CD4-positive, alpha-beta T cell (primary cell): ENCODE data around the gene MBNL1. TPM values are rescaled to one million over a fixed set of nuclear protein-coding genes. Genes with fewer than 3 reads are reported as not detected.
A peak's percentile ranks its signal among the peaks of the same experiment; 100 is the strongest.

Experiments used
- ATAC-seq: fragments of 200-7000 bp; cut with Tn5 transposase; one replicate; pipeline ENCODE4 v1.10.0; 2022; ENCODE audit warnings: mild to moderate bottlenecking; ENCODE audit not compliant: poor library complexity
- CTCF ChIA-PET: fragments of 350-600 bp; sonication (Branson Sonifier 250); formaldehyde crosslinking; loops from one replicate; lab custom pipeline; 2021; ENCODE audit warnings: antibody characterized with exemption, inconsistent platforms; lab: Charles Lee
- POLR2A ChIA-PET: fragments of 350-600 bp; sonication (Branson Sonifier 250); formaldehyde crosslinking; loops from one replicate; lab custom pipeline; 2021; ENCODE audit warnings: antibody characterized with exemption, inconsistent platforms; lab: Charles Lee
- DNase-seq, 14 experiments: peaks; one replicate each; pipeline ENCODE4 v3.0.0-alpha.2; 2013 to 2020; ENCODE audit warnings: mixed read lengths in 2 of 14
- H3K27ac ChIP-seq, 2 donors: one replicate each; pipeline versions ENCODE4 v1.5.1 to v1.7.0; 2013; ENCODE audit warnings: low read length in 2 of 2, low read depth in 1 of 2, mild to moderate bottlenecking in 1 of 2
- H3K27me3 ChIP-seq, 2 experiments: 1 replicate in 1 of 2; 2 replicates in 1 of 2; pipeline versions ENCODE4 v1.6.1 to v1.7.0; 2013; ENCODE audit warnings: low read length in 2 of 2, control low read depth in 1 of 2, mild to moderate bottlenecking in 1 of 2, moderate library complexity in 1 of 2; ENCODE audit not compliant: insufficient read depth in 2 of 2, control insufficient read depth in 1 of 2
- H3K36me3 ChIP-seq: one replicate; pipeline ENCODE4 v1.6.1; 2013; ENCODE audit warnings: low read length, control low read depth; ENCODE audit not compliant: insufficient read depth
- H3K4me1 ChIP-seq: one replicate; pipeline ENCODE4 v1.6.1; 2013; ENCODE audit warnings: low read length, control low read depth; ENCODE audit not compliant: insufficient read depth
- H3K4me3 ChIP-seq: one replicate; pipeline ENCODE4 v1.5.1; 2013; ENCODE audit warnings: mild to moderate bottlenecking, low read length, moderate library complexity
- H3K9me3 ChIP-seq, 2 experiments: 1 replicate in 1 of 2; 2 replicates in 1 of 2; pipeline versions ENCODE4 v1.6.1 to v1.7.0; 2013; ENCODE audit warnings: low read length in 2 of 2, mild to moderate bottlenecking in 2 of 2, control low read depth in 1 of 2, moderate library complexity in 1 of 2; ENCODE audit not compliant: control insufficient read depth in 1 of 2, insufficient read depth in 1 of 2
- H3K27ac Mint-ChIP-seq: one replicate; pipeline ENCODE4 v1.8.0; 2020; ENCODE audit warnings: mixed read lengths
- H3K27me3 Mint-ChIP-seq: one replicate; pipeline ENCODE4 v1.8.0; 2021; ENCODE audit warnings: mixed read lengths
- H3K36me3 Mint-ChIP-seq: one replicate; pipeline ENCODE4 v1.8.0; 2021; ENCODE audit warnings: low read depth, mixed read lengths
- H3K4me1 Mint-ChIP-seq: one replicate; pipeline ENCODE4 v1.8.0; 2021; ENCODE audit warnings: low read depth, mixed read lengths
- H3K4me3 Mint-ChIP-seq: one replicate; pipeline ENCODE4 v1.8.0; 2020; ENCODE audit warnings: mild to moderate bottlenecking, mixed read lengths
- H3K9me3 Mint-ChIP-seq: one replicate; pipeline ENCODE4 v1.8.0; 2020; ENCODE audit warnings: mixed read lengths
- intact Hi-C, 2 experiments: fragments of 100-400 bp; cut with DNase I in 1 of 2; cut with micrococcal nuclease in 1 of 2; formaldehyde crosslinking; loops; one replicate each; pipeline versions ENCODE4 v1.15.1 to v1.9.0; 2023 to 2025; cut with DNase I, micrococcal nuclease
- total RNA-seq, 174 experiments: library from RNA in 2 of 174; stranded (reverse) in 2 of 174; gene quantifications; one replicate each; pipeline ENCODE4 v1.2.3 and lab custom pipeline; 2021 to 2026
- TF ChIP-seq, protein P1 (sequence below): fragments of 200-600 bp; IDR thresholded peaks from one replicate; pipeline ENCODE4 v1.8.0; 2022; ENCODE audit warnings: antibody characterized with exemption, mild to moderate bottlenecking

Gene MBNL1
- total RNA-seq, 2 experiments from 2014 or later: 551 to 561 TPM

DNA sequence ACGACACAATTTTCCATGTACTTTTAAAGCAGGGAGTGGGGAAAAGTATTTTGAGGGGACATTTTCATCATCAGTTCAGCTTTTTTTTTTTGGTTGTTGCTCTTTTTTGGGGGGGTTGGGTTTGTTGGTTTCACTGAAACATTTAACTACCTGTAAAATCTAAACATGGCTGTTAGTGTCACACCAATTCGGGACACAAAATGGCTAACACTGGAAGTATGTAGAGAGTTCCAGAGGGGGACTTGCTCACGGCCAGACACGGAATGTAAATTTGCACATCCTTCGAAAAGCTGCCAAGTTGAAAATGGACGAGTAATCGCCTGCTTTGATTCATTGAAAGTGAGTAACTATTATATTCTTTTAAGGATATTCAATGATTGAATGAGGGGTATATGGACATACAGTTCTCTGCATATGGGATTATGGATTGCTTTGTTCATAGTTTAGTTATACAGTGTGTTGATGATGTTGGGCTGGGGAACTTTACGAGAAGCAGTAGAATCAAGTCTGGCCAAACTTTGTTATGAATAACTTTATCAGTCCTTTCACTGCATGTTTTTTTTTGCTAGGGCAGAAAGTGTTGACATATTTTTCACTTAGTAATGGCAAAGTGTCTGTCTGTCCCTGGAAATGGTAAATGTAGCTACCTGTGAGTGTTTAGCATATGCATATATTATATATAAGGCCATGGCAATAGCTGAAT, 31.5 kb downstream of the MBNL1 start:
- ATAC-seq (no peak), DNase-seq (no peak)
- TF ChIP-seq, protein P1, sequence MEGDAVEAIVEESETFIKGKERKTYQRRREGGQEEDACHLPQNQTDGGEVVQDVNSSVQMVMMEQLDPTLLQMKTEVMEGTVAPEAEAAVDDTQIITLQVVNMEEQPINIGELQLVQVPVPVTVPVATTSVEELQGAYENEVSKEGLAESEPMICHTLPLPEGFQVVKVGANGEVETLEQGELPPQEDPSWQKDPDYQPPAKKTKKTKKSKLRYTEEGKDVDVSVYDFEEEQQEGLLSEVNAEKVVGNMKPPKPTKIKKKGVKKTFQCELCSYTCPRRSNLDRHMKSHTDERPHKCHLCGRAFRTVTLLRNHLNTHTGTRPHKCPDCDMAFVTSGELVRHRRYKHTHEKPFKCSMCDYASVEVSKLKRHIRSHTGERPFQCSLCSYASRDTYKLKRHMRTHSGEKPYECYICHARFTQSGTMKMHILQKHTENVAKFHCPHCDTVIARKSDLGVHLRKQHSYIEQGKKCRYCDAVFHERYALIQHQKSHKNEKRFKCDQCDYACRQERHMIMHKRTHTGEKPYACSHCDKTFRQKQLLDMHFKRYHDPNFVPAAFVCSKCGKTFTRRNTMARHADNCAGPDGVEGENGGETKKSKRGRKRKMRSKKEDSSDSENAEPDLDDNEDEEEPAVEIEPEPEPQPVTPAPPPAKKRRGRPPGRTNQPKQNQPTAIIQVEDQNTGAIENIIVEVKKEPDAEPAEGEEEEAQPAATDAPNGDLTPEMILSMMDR: no peak
- ChIA-PET CTCF (interaction anchor here (0.8 to 1.6 kb wide), 5 partner anchors 10 to 42 kb away, joined by 3 to 4 read pairs (median 3); no protein-coding TSS in a partner anchor), POLR2A (interaction anchor here (0.6 to 5.0 kb wide), 10 partner anchors 8 to 1888 kb away, joined by 3 to 21 read pairs (median 4); partner anchors contain the start of gene MBNL1)
- Histone ChIP-seq H3K27me3 (no peaks in the 10 kb centered on the region), H3K36me3 (peaks cover 48% of the 10 kb centered on the region), H3K4me1 (peaks cover 54% of the 10 kb centered on the region), H3K4me3 (no peak overlapping the region), H3K27ac (no peak overlapping the region), H3K9me3 (no peaks in the 10 kb centered on the region)
- peaks cover 78% of the 10 kb centered on the region for H3K36me3 Mint-ChIP-seq
- H3K4me1 Mint-ChIP-seq: peaks cover 89% of the 10 kb centered on the region
- intact Hi-C loops: loop anchor here in 1 of 2 experiments (10.0 kb wide), 1 partner anchor 225 kb away; no protein-coding TSS in a partner anchor
- no peaks in the 10 kb centered on the region for H3K27me3 Mint-ChIP-seq
- peak overlapping the region; percentile 92 for H3K27ac Mint-ChIP-seq
- no peaks in the 10 kb centered on the region for H3K9me3 Mint-ChIP-seq
- H3K4me3 Mint-ChIP-seq: peak overlapping the region; percentile 79

DNA sequence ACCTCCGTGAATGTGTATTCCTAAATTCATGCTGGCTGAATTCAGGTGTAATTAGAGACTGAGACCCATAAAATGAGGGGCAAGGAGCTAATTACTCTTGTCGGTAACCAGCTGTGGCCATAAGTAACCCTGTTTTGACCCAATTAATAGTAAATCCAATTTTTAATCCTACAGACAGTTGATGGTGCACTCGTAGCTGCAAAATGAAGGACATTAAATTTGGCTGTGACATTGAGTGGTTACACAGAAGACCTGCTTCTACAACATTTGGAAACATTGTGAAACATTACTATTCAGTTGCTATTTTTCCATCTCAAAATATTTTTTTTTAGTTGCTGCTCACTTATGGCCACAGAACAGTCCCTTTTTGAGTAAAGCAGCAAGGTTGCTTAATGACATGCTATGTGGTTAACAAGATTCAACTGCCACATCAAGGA, 33.0 kb downstream of the MBNL1 start:
- Histone ChIP-seq H3K4me1 (peaks cover 47% of the 10 kb centered on the region), H3K36me3 (peaks cover 59% of the 10 kb centered on the region), H3K4me3 (peak overlapping the region; percentile 14), H3K27ac (peak overlapping the region; percentile 23 to 51), H3K27me3 (no peaks in the 10 kb centered on the region), H3K9me3 (no peaks in the 10 kb centered on the region)
- CTCF ChIA-PET: interaction anchor here (0.8 to 2.2 kb wide), 6 partner anchors 26 to 212 kb away, joined by 3 to 5 read pairs (median 3); no protein-coding TSS in a partner anchor
- H3K27ac Mint-ChIP-seq: peak overlapping the region; percentile 92
- H3K27me3 Mint-ChIP-seq: no peaks in the 10 kb centered on the region
- peaks cover 78% of the 10 kb centered on the region for H3K36me3 Mint-ChIP-seq
- H3K4me1 Mint-ChIP-seq: peaks cover 89% of the 10 kb centered on the region
- ATAC-seq (no peak), DNase-seq (peak in 2 of 14 experiments; percentile 46 to 57)
- peak overlapping the region; percentile 64 for H3K4me3 Mint-ChIP-seq
- POLR2A ChIA-PET: interaction anchor here (1.1 to 3.0 kb wide), 3 partner anchors 16 to 32 kb away, joined by 3 to 16 read pairs (median 4); no protein-coding TSS in a partner anchor
- TF ChIP-seq, protein P1: no peak
- intact Hi-C loops: loop anchor here (2.0 to 10.0 kb wide), 2 partner anchors 53 to 227 kb away; no protein-coding TSS in a partner anchor
- no peaks in the 10 kb centered on the region for H3K9me3 Mint-ChIP-seq

DNA sequence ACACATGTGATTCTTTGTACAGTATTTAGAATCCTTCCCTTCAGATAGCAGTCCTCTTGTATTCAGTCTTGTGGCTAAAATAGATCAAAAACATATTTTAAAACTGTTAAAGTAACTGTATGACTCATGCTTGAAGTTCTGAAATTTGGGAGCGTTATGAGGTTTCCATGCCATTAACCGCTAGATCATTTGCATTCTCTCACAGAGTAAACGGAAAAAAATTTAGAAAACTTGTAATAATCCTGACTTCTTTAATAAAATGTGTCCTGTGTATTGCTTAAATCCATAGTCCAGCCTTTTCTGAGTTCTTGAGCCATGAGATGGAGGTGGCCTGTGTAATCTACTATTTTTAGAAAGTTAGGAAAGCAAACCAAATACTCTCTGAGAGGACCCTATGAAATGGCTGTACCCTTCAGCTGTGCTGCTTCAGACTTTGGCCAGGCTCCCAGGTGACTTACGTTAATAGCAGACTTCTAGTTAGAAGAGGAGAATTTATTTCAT, 33.8 kb downstream of the MBNL1 start:
- Mint-ChIP-seq H3K27me3 (no peaks in the 10 kb centered on the region), H3K4me1 (peaks cover 94% of the 10 kb centered on the region), H3K9me3 (no peaks in the 10 kb centered on the region), H3K27ac (peak overlapping the region; percentile 92), H3K36me3 (peaks cover 82% of the 10 kb centered on the region), H3K4me3 (peak overlapping the region; percentile 18)
- ATAC-seq (peak; percentile 21), DNase-seq (peak in 3 of 14 experiments; percentile 49 to 73 (median 66))
- Histone ChIP-seq H3K4me1 (peaks cover 48% of the 10 kb centered on the region), H3K27ac (peak overlapping the region in 1 of 2 donors; percentile 29), H3K9me3 (no peaks in the 10 kb centered on the region), H3K4me3 (no peak overlapping the region), H3K27me3 (no peaks in the 10 kb centered on the region), H3K36me3 (peaks cover 67% of the 10 kb centered on the region)
- POLR2A ChIA-PET: interaction anchor here (0.7 to 1.4 kb wide), 6 partner anchors 15 to 47 kb away, joined by 3 to 6 read pairs (median 4); no protein-coding TSS in a partner anchor
- TF ChIP-seq, protein P1: no peak
- intact Hi-C loops: loop anchor here (2.0 to 10.0 kb wide), 2 partner anchors 52 to 228 kb away; no protein-coding TSS in a partner anchor
- CTCF ChIA-PET: interaction anchor here (0.8 to 2.2 kb wide), 5 partner anchors 119 to 226 kb away, joined by 3 to 5 read pairs (median 4); no protein-coding TSS in a partner anchor
